HEK293 (cell line): ENCODE measurements around the gene NSL1.

Experiments
- CTCF ChIA-PET: fragments of 350-600 bp; formaldehyde crosslinking; extraction: SDS; loops from one replicate; lab custom pipeline; 2021; ENCODE audit warnings: antibody characterized with exemption; lab: Yijun Ruan, JAX
- POLR2A ChIA-PET: fragments of 300-600 bp; formaldehyde crosslinking; extraction: SDS; loops from one replicate; lab custom pipeline; 2020; ENCODE audit warnings: antibody characterized with exemption, inconsistent platforms; lab: Yijun Ruan, JAX
- H3K27ac ChIP-seq: fragments of 200-500 bp; sonication (Bioruptor generic); 2 replicates; pipeline ENCODE4 v1.5.1; 2014; ENCODE audit warnings: low read depth, low read length, control low read depth, inconsistent platforms; ENCODE audit errors: extremely low read depth
- H3K36me3 ChIP-seq, 2 experiments: fragments of 200-500 bp in 1 of 2; sonication (Bioruptor generic) in 1 of 2; 1 replicate in 1 of 2; 2 replicates in 1 of 2; pipeline ENCODE4 v1.5.1; 2014 to 2017; ENCODE audit warnings: inconsistent platforms in 2 of 2, low read length in 2 of 2; ENCODE audit not compliant: control insufficient read depth in 2 of 2, insufficient read depth in 1 of 2
- H3K4me1 ChIP-seq: fragments of 200-500 bp; sonication (Bioruptor generic); 2 replicates; pipeline ENCODE4 v1.5.1; 2014; ENCODE audit warnings: mild to moderate bottlenecking, low read length, inconsistent platforms; ENCODE audit not compliant: control insufficient read depth, insufficient read depth
- H3K4me3 ChIP-seq: 2 replicates; pipeline ENCODE4 v1.5.1; 2011; ENCODE audit warnings: low read depth, mild to moderate bottlenecking, control low read depth, low read length, moderate library complexity
- H3K9me3 ChIP-seq: fragments of 200-500 bp; sonication (Bioruptor generic); 2 replicates; pipeline ENCODE4 v1.5.1; 2014; ENCODE audit warnings: low read depth, low read length, inconsistent platforms; ENCODE audit not compliant: control insufficient read depth, insufficient read depth
- KLF9 ChIP-seq: fragments of 450-650 bp; formaldehyde crosslinking; IDR thresholded peaks from 2 replicates; pipeline ENCODE4 v1.5.1; 2016; ENCODE audit warnings: missing biosample characterization, missing genetic modification characterization, low read depth
- PRDM1 ChIP-seq: fragments of 450-650 bp; formaldehyde crosslinking; IDR thresholded peaks from 2 replicates; pipeline ENCODE4; 2016; ENCODE audit warnings: missing biosample characterization, missing genetic modification characterization
- ZBTB17 ChIP-seq: fragments of 450-650 bp; formaldehyde crosslinking; IDR thresholded peaks from 2 replicates; pipeline ENCODE4 v1.5.1; 2016; ENCODE audit warnings: missing biosample characterization, missing genetic modification characterization
- ZFP3 ChIP-seq: fragments of 450-650 bp; formaldehyde crosslinking; IDR thresholded peaks from 2 replicates; pipeline ENCODE4 v1.5.1; 2016; ENCODE audit warnings: low read depth, missing biosample characterization, missing genetic modification characterization
- ZNF114 ChIP-seq: fragments of 450-650 bp; formaldehyde crosslinking; IDR thresholded peaks from 2 replicates; pipeline ENCODE4 v1.5.0; 2017; ENCODE audit warnings: missing biosample characterization, missing genetic modification characterization
- ZNF140 ChIP-seq: fragments of 450-650 bp; formaldehyde crosslinking; IDR thresholded peaks from 2 replicates; pipeline ENCODE4 v1.5.1; 2016; ENCODE audit warnings: missing biosample characterization, missing genetic modification characterization
- ZNF157 ChIP-seq: fragments of 450-650 bp; formaldehyde crosslinking; IDR thresholded peaks from 2 replicates; pipeline ENCODE4 v1.5.1; 2016; ENCODE audit warnings: missing biosample characterization, missing genetic modification characterization
- ZNF221 ChIP-seq: fragments of 450-650 bp; formaldehyde crosslinking; IDR thresholded peaks from 2 replicates; pipeline ENCODE4 v1.5.1; 2017; ENCODE audit warnings: missing biosample characterization, missing genetic modification characterization, borderline replicate concordance
- ZNF350 ChIP-seq: fragments of 450-650 bp; formaldehyde crosslinking; IDR thresholded peaks from 2 replicates; pipeline ENCODE4 v1.5.0; 2017; ENCODE audit warnings: missing biosample characterization, mild to moderate bottlenecking, missing genetic modification characterization
- ZNF830 ChIP-seq: fragments of 450-650 bp; IDR thresholded peaks from 2 replicates; pipeline ENCODE4 v1.5.0; 2018; ENCODE audit warnings: missing biosample characterization, missing genetic modification characterization, low read depth, mild to moderate bottlenecking, moderate library complexity
- ZNF837 ChIP-seq: fragments of 450-650 bp; formaldehyde crosslinking; IDR thresholded peaks from 2 replicates; pipeline ENCODE4 v1.5.1; 2016; ENCODE audit warnings: missing biosample characterization, missing genetic modification characterization
- TF ChIP-seq, protein P1 (sequence below): fragments of 450-650 bp; formaldehyde crosslinking; IDR thresholded peaks from 2 replicates; pipeline ENCODE4 v1.5.1; 2017; ENCODE audit warnings: missing biosample characterization, missing genetic modification characterization
- TF ChIP-seq, protein P2 (sequence below): fragments of 450-650 bp; formaldehyde crosslinking; IDR thresholded peaks from 2 replicates; pipeline ENCODE4 v1.5.1; 2016; ENCODE audit warnings: missing biosample characterization, missing genetic modification characterization
- TF ChIP-seq, protein P3 (sequence below): fragments of 450-650 bp; formaldehyde crosslinking; IDR thresholded peaks from 2 replicates; pipeline ENCODE4 v1.5.1; 2016; ENCODE audit warnings: missing biosample characterization, missing genetic modification characterization
- TF ChIP-seq, protein P4 (sequence below): fragments of 450-650 bp; IDR thresholded peaks from 2 replicates; pipeline ENCODE4 v1.5.1; 2018; ENCODE audit warnings: missing biosample characterization, mild to moderate bottlenecking, missing genetic modification characterization
- TF ChIP-seq, protein P5 (sequence below): fragments of 450-650 bp; formaldehyde crosslinking; IDR thresholded peaks from 2 replicates; pipeline ENCODE4 v1.5.1; 2016; ENCODE audit warnings: missing biosample characterization, missing genetic modification characterization

NSL1 gene

DNA sequence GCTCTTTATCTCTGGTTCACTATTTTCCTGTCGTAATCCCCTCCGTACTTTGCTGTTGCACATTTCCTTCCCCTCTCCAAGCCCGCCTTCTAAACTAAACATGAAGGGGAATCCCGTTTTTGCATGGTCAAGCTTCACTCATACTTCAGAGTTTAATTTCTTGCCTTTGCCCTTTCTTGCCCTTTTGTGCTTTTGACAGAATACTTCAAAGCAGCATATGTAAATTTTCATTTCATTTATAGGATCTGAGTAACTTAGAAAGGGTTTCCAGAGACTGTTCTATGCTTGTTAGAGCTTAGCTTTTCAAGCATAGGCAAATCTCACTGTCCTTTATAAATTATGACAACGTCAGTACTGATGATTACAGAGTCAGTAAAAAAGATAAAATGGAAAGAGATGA is 28.1 kb upstream of the NSL1 start:
- H3K36me3 ChIP-seq, result no peaks in the 10 kb centered on the region
- H3K4me1 ChIP-seq, result no peaks in the 10 kb centered on the region
- no peak overlapping the region for H3K4me3 ChIP-seq
- H3K9me3 ChIP-seq, result no peaks in the 10 kb centered on the region
- TF ChIP-seq ZNF140 (tag by site-specific recombination) (no peak), ZNF830 (tag by site-specific recombination) (no peak), ZNF114 (tag by site-specific recombination) (no peak), PRDM1 (tag by site-specific recombination) (no peak), ZNF157 (no peak), ZNF350 (tag by site-specific recombination) (no peak), ZBTB17 (tag by site-specific recombination) (no peak)
- TF ChIP-seq, protein P1, sequence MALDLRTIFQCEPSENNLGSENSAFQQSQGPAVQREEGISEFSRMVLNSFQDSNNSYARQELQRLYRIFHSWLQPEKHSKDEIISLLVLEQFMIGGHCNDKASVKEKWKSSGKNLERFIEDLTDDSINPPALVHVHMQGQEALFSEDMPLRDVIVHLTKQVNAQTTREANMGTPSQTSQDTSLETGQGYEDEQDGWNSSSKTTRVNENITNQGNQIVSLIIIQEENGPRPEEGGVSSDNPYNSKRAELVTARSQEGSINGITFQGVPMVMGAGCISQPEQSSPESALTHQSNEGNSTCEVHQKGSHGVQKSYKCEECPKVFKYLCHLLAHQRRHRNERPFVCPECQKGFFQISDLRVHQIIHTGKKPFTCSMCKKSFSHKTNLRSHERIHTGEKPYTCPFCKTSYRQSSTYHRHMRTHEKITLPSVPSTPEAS (tag by site-specific recombination), result no peak
- TF ChIP-seq, protein P2, sequence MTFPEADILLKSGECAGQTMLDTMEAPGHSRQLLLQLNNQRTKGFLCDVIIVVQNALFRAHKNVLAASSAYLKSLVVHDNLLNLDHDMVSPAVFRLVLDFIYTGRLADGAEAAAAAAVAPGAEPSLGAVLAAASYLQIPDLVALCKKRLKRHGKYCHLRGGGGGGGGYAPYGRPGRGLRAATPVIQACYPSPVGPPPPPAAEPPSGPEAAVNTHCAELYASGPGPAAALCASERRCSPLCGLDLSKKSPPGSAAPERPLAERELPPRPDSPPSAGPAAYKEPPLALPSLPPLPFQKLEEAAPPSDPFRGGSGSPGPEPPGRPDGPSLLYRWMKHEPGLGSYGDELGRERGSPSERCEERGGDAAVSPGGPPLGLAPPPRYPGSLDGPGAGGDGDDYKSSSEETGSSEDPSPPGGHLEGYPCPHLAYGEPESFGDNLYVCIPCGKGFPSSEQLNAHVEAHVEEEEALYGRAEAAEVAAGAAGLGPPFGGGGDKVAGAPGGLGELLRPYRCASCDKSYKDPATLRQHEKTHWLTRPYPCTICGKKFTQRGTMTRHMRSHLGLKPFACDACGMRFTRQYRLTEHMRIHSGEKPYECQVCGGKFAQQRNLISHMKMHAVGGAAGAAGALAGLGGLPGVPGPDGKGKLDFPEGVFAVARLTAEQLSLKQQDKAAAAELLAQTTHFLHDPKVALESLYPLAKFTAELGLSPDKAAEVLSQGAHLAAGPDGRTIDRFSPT (tag by site-specific recombination), result no peak
- TF ChIP-seq, protein P3, sequence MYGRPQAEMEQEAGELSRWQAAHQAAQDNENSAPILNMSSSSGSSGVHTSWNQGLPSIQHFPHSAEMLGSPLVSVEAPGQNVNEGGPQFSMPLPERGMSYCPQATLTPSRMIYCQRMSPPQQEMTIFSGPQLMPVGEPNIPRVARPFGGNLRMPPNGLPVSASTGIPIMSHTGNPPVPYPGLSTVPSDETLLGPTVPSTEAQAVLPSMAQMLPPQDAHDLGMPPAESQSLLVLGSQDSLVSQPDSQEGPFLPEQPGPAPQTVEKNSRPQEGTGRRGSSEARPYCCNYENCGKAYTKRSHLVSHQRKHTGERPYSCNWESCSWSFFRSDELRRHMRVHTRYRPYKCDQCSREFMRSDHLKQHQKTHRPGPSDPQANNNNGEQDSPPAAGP (tag by site-specific recombination), result no peak
- ChIA-PET CTCF (interaction anchor here (0.8 to 1.1 kb wide), 2 partner anchors 17 to 364 kb away, joined by 3 to 6 read pairs; no protein-coding TSS in a partner anchor), POLR2A (no interaction called here)
- no peak overlapping the region for H3K27ac ChIP-seq

DNA sequence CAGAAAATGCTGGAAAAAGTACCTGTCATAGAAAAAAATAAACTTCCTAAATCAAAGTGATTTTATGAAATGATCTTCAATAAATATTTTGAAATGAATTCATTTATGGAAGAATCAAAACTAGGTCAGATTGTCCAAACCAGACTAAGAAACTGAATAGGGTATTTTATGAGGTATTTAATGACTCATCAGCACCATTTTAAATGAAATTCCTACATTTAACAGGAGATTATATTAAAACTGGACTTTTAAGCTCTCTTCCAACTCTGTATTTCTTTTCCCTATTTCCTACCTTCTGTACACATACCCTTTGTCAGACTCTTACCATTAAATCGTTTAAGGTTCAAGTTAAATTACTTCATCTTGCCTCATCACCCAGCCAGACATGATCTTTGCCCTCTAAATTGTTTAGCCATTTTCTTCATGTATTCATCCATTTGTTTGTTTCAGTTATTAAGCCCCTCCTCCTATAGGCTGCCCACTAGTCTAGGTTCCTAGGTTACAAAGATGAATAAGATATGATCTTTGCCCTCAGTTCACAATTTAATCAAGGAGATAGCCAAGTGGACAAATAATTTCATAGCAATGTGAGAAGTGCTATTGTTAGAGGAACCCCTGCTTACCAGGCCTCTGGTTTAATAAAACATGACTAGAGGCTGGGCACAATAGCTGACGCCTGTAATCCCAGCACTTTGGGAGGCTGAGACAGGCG is 25.1 kb upstream of the NSL1 start:
- ChIA-PET CTCF (interaction anchor here (0.6 to 0.7 kb wide), 2 partner anchors 94 to 1121 kb away, joined by 3 to 4 read pairs; no protein-coding TSS in a partner anchor), POLR2A (no interaction called here)
- H3K9me3 ChIP-seq, result no peaks in the 10 kb centered on the region
- H3K4me3 ChIP-seq, result no peak overlapping the region
- peaks cover 0 to 6% of the 10 kb centered on the region in 2 experiments; a peak in 2 of 3 replicates for H3K36me3 ChIP-seq
- H3K4me1 ChIP-seq, result no peaks in the 10 kb centered on the region
- TF ChIP-seq ZNF837 (tag by site-specific recombination) (no peak), ZNF221 (tag by site-specific recombination) (no peak), KLF9 (tag by site-specific recombination) (no peak), ZFP3 (no peak)
- TF ChIP-seq, protein P4, sequence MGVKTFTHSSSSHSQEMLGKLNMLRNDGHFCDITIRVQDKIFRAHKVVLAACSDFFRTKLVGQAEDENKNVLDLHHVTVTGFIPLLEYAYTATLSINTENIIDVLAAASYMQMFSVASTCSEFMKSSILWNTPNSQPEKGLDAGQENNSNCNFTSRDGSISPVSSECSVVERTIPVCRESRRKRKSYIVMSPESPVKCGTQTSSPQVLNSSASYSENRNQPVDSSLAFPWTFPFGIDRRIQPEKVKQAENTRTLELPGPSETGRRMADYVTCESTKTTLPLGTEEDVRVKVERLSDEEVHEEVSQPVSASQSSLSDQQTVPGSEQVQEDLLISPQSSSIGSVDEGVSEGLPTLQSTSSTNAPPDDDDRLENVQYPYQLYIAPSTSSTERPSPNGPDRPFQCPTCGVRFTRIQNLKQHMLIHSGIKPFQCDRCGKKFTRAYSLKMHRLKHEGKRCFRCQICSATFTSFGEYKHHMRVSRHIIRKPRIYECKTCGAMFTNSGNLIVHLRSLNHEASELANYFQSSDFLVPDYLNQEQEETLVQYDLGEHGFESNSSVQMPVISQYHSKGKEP, result no peak
- TF ChIP-seq, protein P5, sequence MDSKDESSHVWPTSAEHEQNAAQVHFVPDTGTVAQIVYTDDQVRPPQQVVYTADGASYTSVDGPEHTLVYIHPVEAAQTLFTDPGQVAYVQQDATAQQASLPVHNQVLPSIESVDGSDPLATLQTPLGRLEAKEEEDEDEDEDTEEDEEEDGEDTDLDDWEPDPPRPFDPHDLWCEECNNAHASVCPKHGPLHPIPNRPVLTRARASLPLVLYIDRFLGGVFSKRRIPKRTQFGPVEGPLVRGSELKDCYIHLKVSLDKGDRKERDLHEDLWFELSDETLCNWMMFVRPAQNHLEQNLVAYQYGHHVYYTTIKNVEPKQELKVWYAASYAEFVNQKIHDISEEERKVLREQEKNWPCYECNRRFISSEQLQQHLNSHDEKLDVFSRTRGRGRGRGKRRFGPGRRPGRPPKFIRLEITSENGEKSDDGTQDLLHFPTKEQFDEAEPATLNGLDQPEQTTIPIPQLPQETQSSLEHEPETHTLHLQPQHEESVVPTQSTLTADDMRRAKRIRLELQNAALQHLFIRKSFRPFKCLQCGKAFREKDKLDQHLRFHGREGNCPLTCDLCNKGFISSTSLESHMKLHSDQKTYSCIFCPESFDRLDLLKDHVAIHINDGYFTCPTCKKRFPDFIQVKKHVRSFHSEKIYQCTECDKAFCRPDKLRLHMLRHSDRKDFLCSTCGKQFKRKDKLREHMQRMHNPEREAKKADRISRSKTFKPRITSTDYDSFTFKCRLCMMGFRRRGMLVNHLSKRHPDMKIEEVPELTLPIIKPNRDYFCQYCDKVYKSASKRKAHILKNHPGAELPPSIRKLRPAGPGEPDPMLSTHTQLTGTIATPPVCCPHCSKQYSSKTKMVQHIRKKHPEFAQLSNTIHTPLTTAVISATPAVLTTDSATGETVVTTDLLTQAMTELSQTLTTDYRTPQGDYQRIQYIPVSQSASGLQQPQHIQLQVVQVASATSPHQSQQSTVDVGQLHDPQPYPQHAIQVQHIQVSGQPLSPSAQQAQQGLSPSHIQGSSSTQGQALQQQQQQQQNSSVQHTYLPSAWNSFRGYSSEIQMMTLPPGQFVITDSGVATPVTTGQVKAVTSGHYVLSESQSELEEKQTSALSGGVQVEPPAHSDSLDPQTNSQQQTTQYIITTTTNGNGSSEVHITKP (tag by site-specific recombination), result no peak
- no peak overlapping the region for H3K27ac ChIP-seq
